ENCODE data around the gene HOTAIR.

The HOTAIR gene

GRCh38 chr12:53948650-53949593, 25.8 kb downstream of the HOTAIR start:
- no peak for DNase-seq (ENCODE audit: low spot score)

- no peak for DNase-seq (ENCODE audit: low spot score)
Measured at GRCh38 chr12:53947743-53948142, 27.0 kb downstream of the HOTAIR start.

- no peak for DNase-seq (ENCODE audit: low spot score)
Measured at GRCh38 chr12:53944907-53945847, 29.6 kb downstream of the HOTAIR start.

- DNase-seq (ENCODE audit: low spot score): no peak
Measured at GRCh38 chr12:53944209-53944608, 30.5 kb downstream of the HOTAIR start.

- no peak for DNase-seq (ENCODE audit: low spot score)
Measured at GRCh38 chr12:53942467-53942997, 32.2 kb downstream of the HOTAIR start.

GRCh38 chr12:53941750-53942149, 33.0 kb downstream of the HOTAIR start:
- no peak for DNase-seq (ENCODE audit: low spot score)

- no peak for DNase-seq (ENCODE audit: low spot score)
Measured at GRCh38 chr12:53941187-53941586, 33.6 kb downstream of the HOTAIR start.

- DNase-seq (ENCODE audit: low spot score): no peak
Measured at GRCh38 chr12:53940443-53941014, 34.2 kb downstream of the HOTAIR start.

GRCh38 chr12:53939141-53940108, 35.3 kb downstream of the HOTAIR start:
- DNase-seq (ENCODE audit: low spot score): no peak

GRCh38 chr12:53938326-53939140, 36.2 kb downstream of the HOTAIR start, which contains the start of gene HOXC13:
Gene HOXC13, plus strand, starts transcription at chr12:53938831. Its CDS starts 76 bp downstream, at chr12:53938907.
- DNase-seq (ENCODE audit: low spot score): no peak

- no peak for DNase-seq (ENCODE audit: low spot score)
Measured at GRCh38 chr12:53937596-53938325, 37.0 kb downstream of the HOTAIR start.

GRCh38 chr12:53937099-53937498, 37.7 kb downstream of the HOTAIR start:
- DNase-seq (ENCODE audit: low spot score): no peak

- DNase-seq (ENCODE audit: low spot score): no peak
Measured at GRCh38 chr12:53935383-53936341, 39.1 kb downstream of the HOTAIR start.

GRCh38 chr12:53932915-53933314, 41.8 kb downstream of the HOTAIR start:
- DNase-seq (ENCODE audit: low spot score): no peak

GRCh38 chr12:53931844-53932581, 42.7 kb downstream of the HOTAIR start:
- DNase-seq (ENCODE audit: low spot score): no peak

- DNase-seq (ENCODE audit: low spot score): no peak
Measured at GRCh38 chr12:53930591-53931255, 44.0 kb downstream of the HOTAIR start.

GRCh38 chr12:53929527-53929926, 45.2 kb downstream of the HOTAIR start:
- DNase-seq (ENCODE audit: low spot score): no peak
